ENCODE measurements around the gene MYBPC2.

MYBPC2 gene

GRCh38 chr19:50482271-50482855, 49.7 kb downstream of the MYBPC2 start:
- DNase-seq = no peak

DNA sequence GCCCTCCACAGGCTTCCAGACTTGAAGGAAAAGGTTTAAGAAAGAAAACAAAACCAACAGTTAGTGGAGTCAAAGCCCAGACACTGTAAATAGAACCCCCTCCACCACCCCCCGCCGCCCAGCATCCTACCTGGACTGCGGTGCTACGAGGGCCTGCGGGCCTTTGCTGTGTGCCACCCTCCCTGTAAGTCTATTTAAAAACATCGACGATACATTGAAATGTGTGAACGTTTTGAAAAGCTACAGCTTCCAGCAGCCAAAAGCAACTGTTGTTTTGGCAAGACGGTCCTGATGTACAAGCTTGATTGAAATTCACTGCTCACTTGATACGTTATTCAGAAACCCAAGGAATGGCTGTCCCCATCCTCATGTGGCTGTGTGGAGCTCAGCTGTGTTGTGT, 50.2 kb downstream of the MYBPC2 start:
- no peak for DNase-seq

- DNase-seq = no peak
These were observed 52.7 kb downstream of the MYBPC2 start for GRCh38 chr19:50485284-50485955.

DNA sequence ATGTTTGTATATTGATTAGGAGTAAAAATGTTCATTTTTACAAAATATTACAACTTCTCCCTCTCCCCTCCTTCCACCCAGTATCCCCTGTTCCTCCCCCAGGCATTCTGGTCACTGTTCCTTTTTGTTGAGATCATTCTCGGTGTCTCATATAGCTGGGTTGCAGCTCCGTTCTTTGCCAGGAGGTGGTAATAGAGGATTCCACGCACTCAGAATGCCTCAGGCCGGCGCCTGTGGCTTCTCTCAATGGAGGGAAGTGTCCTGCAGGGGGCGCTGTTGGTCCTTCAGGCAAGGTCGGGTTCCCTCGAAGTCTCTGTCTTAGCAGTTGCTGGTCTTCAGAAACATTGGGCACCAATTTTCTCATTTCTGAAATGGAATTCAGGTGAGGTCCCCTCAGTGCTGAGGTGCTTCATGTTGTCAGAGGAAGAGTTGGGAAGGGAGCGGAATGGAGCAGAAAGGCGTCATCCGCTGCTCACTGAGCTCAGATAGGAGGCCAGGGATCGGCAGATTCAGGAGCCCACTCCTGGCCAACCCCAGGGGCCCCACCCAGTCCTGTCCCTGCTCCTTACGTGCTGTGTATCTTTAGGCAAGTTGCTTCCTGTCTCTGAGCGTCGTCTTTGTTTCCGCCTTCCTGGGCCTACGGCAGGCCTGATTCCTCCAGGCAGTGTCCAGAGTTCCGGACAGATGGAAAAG, 54.3 kb downstream of the MYBPC2 start:
- peak; percentile 43 for DNase-seq

DNA sequence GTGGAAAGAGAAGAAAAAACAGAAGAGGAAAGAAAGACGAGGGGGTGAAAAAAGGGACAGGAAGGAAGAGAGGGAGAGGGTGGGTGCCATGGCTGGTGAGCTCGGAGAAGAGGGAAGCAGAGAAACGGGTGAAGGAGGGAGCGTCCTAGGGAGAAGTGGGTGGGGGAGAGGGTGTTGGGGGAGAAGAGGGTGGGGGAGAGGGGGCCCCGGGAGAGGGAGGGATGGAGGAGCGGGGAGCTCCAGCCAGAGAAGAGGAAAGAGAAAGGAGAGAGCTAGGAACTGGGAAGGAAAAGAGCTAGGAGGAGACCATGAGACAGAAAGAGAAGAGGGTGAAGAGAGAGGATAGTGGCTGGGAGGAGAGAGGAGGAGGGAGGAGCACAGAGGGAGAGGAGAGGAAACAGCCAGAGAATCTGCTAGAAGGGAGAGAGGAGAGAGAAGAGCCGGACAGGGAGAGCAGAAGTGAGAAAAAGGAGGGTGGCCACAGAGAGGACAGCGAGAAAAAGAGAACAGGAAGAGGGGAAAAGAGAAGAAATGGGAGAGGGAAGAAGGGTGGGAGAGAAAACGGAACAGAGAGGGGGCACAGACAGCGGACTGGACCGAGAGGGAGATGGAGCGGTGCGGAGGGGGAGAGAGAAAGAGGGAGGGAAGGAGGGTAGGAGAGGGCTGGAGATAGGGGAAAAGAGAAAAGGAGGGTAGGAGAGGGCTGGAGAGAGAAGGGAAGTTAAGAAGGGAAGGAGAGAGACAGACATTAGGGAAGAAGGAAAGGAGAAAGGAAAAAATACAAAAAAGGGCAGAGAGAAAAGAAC, 55.9 kb downstream of the MYBPC2 start:
- DNase-seq = no peak

GRCh38 chr19:50489461-50490011, 56.8 kb downstream of the MYBPC2 start:
- DNase-seq = no peak

DNA sequence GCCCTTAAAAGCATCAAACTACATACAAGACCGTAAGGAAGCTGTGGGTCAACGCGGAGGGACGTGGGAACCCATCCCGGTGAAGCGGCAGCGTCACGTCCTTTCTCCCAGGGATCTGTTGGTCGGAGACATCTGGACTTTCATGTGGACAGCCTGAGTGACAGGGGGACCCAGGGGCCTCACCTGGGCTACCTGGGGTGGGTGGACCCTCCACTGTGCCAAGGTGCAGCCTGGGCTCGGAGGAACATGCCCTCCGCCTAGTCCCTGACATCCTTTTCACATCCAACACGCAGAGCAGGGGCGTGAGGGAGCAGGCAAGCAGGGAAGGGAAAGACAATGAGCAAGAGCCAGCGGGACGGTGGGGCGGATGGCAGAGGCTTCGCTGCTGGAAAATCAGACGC, 57.7 kb downstream of the MYBPC2 start:
- no peak for DNase-seq

DNA sequence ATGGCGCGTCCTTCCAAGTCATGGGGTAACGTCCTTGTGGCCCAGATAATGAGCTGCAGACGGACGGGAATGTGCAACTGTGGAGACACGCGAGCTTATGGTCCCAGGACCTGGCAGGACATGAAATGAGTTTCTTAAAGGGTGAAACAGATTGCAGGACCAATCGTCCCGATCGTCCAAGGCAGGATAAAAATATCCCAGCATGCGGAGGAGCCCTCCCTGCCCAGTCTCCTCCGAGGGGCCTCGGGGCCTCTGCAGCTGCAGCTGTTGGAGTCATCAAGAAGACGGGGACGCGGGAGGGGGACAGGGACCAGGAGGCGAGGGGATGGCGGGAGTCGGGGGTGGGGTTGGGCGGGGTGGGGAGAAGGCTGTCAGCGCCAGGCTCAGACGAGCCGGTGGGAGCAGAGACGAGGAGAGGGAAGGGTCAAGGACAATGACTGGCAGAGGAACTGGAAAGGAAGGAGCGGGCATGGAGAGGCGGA, 58.3 kb downstream of the MYBPC2 start:
- no peak for DNase-seq

DNA sequence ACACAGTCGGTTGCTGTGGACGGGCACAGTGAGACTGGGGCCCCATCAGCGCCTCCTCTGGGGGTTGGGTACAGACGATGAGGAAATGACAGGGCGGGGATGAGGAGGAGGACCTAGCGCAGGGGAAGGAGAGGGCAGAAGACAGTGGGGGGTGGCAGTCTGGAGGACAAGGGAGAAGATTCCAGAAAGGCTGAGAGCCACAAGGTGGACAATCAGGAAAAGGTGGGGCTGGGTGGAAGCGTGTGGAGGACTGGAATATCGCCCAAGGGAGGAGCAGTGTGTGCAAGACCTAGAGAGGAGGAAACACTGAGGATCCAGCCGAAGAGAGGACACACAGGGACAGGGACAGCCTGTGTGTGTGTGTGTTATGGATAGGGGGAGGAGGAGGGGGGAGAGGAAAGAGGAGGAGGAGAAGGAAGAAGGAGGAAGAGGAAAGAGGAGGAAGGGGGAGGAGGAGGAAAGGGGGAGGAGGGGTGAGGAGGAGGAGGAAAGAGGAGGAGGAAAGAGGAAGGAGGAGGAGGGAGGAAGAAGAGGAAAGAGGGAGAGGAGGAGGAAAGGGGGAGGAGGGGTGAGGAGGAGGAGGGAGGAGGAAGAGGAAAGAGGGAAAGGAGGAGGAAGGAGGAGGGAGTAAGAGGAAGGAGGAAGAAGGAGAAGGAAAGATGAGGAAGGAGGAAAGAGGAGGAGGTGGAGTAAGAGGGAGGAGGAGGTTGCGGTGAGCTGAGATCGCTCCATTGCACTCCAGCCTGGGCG, 59.8 kb downstream of the MYBPC2 start:
- DNase-seq = peak; percentile 32

- DNase-seq = no peak
These were observed 60.5 kb downstream of the MYBPC2 start for GRCh38 chr19:50493171-50493570.

DNA sequence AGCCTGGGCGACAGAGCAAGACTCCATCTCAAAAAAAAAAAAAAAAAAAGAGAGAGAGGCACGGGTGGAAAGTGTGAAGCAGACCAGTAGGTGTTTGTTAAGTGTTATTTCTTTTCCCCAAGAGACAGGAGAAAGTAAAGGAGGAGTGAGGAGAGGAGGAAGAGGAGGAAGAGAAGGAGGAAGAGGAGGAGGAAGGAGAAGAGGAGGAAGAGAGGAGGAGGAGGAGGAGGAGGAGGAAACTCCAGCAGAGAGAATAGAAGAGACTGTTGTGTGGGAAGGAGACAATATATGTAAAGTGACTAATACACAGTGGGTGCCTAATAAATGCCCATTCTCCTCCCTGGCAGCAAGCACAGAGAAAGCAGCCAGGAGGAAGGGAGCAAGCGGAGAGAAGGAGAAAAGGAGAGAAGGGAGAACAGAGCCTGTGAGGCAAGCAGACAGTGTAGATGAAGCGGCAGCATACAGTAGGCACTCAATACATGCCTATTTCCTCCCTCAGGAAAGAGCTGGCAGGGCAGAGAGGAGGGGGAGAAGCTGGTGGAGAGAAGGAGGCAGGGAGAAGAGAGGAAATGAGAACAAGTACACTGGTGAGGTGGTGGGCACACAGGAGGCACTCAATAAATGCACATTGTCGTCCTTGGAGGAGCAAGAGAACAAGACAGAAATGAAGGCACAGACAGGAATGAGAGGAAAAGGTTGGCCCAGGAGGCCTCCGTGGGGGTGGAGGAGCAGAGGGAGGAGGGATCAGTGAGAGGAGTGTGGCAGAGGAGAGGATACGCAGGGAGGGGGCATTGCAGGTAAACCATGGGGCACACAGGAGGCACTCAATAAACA, 61.7 kb downstream of the MYBPC2 start:
- DNase-seq = no peak

- DNase-seq = no peak
These were observed 62.4 kb downstream of the MYBPC2 start for GRCh38 chr19:50495020-50495531.

GRCh38 chr19:50496189-50497021, 63.7 kb downstream of the MYBPC2 start:
- DNase-seq = no peak

- no peak for DNase-seq
These were observed 64.3 kb downstream of the MYBPC2 start for GRCh38 chr19:50497022-50497405.

DNA sequence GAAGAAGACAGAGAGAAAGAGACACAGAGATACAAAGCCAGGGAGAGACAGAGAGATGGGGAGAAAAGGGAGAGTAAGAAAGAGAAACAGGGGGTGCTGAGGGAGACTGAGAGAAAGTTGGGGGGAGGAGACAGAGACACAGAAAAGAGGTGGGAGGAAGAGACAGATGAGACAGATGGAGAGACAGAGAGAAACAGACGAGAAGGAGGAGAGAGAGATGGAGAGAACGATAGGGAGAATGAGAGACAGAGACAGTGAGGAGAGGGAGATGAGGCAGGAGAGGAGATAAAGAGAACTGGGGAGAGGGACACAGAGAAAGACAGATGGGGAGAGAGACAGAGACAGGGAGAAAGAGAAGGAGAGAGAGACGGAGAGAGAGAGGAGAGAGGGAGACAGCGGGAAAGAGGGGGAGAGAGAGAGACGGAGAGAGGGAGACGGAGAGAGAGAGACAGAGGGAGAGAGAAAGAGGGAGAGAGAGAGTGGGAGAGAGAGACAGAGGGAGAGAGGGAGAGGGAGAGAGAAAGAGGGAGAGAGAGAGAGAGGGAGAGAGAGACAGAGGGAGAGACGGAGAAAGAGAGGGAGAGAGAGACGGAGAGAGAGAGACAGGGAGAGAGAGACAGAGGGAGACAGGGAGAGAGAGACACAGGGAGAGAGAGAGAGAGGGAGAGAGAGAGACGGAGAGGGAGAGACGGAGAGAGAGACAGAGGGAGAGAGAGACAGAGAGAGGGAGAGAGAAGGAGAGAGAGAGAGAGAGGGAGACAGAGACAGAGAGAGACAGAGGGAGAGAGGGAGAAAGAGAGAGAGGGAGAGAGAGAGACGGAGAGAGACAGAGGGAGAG, 65.7 kb downstream of the MYBPC2 start:
- no peak for DNase-seq

DNA sequence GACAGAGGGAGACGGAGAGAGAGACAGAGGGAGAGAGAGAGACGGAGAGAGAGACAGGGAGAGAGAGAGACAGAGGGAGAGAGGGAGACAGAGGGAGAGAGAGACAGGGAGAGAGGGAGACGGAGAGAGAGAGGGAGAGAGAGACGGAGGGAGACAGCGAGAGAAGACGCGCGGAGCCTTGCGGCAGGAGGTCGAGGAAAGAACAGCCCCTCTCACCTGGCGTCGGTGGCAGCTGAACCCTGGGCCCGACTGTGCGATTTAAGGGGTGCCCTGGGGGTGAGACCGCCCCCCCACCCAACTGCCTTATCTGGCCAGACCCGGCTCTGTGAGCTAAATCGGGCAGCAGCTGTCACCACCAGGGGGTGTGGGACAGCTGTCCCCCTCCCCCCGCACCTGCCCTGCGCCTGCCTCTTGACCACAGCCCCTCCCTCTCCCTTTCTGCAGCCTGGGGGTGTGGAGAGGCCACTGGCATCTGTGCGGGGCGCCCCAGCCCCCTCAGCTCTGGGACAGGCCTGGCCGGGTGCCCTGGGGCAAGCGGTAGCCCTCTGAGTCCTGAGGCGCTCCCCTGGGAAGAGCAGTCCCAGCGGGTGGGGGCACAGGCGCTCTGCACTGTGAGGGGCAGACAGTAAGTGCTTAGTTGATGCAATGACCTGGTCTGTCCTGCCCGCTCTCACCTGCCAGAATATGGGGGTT, 67.5 kb downstream of the MYBPC2 start:
- no peak for DNase-seq

DNA sequence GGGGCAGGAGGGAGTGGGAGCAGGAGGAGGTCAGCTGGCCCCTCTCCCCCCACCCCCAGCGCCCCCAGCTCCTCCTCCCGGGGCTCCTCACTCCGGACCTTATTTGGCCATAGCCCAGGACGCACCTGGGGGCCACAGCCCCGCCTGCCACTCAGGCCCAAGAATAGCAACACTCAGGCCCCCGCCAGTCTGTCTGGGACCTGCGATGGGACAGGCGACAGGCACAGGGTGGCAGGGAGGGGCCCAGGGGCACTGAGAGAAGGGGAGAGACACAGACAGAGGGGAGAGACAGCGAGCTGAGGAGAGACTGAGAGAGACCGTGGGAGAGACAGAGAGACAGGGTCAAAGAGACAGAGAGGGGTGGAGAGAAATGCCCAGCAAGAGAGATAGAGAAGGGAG, 68.1 kb downstream of the MYBPC2 start:
- no peak for DNase-seq

DNA sequence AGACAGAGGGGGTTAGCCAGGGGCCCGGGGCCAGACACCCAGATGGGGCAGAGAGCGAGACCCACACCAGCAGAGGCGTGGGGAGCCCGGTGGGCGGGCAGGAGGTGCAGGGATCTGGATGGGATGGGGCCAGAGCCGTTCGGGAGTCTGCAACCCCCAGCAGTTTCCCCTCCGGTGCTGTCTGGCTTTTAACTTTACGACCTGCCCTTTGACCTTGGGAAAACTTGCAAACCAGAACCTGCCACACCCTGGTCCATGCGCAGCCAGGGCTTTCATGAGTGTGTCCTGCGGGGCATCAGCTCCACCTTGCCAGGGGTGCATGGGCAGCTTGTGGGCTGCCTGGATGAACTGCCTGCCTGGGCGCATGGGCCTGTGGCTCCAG, 68.5 kb downstream of the MYBPC2 start:
- no peak for DNase-seq
